Measurements from ENCODE around the gene RNF34. TPM values are rescaled to one million over a fixed set of nuclear protein-coding genes. Genes with fewer than 3 reads are reported as not detected.

Gene RNF34
- total and polyA plus RNA-seq, 2 of the 13 experiments (the other 11 are each of a cell fraction or from before 2014, with no cell fraction given): 36.8 to 53.2 TPM

DNA sequence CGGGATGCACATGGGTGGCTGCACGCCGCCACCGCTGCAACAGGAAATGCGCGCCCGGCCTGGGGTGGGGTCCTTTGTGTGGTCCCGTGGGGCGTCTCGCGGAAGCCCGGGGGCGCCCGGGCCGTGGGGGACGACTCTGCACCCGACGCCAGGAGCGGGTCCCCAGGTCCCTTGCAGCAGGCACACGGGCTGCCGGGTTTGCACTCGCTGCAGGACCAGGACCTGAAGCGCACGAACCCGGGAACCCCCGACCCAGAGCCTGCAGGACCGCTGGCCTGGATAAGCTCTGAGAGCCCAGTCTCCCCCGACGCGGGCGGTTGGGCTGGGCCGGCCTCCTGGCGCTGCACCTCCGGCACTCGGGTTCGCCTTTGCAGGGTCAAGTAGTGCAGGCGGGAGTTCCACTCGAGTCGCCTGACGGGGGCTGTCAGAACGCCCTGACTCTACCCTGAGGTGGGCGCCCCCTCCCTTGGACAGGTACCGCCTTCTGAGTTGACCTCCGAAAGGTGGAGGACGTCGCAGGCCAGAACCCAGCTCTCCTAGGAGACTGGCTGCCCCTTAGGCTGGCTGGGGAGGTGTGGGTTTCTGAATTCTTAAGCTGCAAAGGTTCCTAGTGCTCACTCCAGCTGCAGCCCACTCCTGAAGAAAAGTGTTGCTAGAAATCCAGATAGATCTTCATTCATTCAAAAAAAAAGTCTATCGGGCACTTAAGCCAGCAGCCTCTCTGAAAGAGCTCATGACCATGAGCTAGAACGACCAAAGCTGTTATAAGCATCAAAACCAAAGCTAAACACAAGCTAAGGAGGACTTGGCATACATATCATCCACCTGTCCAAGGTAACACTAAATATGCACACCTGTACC, 68.0 kb downstream of the RNF34 start (continued):
- TF ChIP-seq, protein P1, sequence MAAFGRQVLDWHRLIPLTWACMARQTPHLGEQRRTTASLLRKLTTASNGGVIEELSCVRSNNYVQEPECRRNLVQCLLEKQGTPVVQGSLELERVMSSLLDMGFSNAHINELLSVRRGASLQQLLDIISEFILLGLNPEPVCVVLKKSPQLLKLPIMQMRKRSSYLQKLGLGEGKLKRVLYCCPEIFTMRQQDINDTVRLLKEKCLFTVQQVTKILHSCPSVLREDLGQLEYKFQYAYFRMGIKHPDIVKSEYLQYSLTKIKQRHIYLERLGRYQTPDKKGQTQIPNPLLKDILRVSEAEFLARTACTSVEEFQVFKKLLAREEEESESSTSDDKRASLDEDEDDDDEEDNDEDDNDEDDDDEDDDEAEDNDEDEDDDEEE (CRISPR knock-in tag; IDR thresholded peaks at IDR 0.05): peak; percentile 37; the same call in 1 of the 2 replicates
- TF ChIP-seq SCMH1 (CRISPR knock-in tag; IDR thresholded peaks at IDR 0.05; ENCODE audit: borderline replicate concordance) (no peak), KAT8 (CRISPR knock-in tag; IDR thresholded peaks at IDR 0.05) (no peak), EEA1 (CRISPR knock-in tag; IDR thresholded peaks at IDR 0.05; ENCODE audit: borderline replicate concordance) (no peak), JUN (CRISPR knock-in tag; IDR thresholded peaks at IDR 0.05) (no peak), ZNF251 (CRISPR knock-in tag; IDR thresholded peaks at IDR 0.05) (no peak)
- TF ChIP-seq, protein P2, sequence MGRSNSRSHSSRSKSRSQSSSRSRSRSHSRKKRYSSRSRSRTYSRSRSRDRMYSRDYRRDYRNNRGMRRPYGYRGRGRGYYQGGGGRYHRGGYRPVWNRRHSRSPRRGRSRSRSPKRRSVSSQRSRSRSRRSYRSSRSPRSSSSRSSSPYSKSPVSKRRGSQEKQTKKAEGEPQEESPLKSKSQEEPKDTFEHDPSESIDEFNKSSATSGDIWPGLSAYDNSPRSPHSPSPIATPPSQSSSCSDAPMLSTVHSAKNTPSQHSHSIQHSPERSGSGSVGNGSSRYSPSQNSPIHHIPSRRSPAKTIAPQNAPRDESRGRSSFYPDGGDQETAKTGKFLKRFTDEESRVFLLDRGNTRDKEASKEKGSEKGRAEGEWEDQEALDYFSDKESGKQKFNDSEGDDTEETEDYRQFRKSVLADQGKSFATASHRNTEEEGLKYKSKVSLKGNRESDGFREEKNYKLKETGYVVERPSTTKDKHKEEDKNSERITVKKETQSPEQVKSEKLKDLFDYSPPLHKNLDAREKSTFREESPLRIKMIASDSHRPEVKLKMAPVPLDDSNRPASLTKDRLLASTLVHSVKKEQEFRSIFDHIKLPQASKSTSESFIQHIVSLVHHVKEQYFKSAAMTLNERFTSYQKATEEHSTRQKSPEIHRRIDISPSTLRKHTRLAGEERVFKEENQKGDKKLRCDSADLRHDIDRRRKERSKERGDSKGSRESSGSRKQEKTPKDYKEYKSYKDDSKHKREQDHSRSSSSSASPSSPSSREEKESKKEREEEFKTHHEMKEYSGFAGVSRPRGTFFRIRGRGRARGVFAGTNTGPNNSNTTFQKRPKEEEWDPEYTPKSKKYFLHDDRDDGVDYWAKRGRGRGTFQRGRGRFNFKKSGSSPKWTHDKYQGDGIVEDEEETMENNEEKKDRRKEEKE (IDR thresholded peaks at IDR 0.05): no peak
- TF ChIP-seq, protein P3, sequence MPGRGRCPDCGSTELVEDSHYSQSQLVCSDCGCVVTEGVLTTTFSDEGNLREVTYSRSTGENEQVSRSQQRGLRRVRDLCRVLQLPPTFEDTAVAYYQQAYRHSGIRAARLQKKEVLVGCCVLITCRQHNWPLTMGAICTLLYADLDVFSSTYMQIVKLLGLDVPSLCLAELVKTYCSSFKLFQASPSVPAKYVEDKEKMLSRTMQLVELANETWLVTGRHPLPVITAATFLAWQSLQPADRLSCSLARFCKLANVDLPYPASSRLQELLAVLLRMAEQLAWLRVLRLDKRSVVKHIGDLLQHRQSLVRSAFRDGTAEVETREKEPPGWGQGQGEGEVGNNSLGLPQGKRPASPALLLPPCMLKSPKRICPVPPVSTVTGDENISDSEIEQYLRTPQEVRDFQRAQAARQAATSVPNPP (CRISPR knock-in tag; IDR thresholded peaks at IDR 0.05): no peak
- TF ChIP-seq, protein P4, sequence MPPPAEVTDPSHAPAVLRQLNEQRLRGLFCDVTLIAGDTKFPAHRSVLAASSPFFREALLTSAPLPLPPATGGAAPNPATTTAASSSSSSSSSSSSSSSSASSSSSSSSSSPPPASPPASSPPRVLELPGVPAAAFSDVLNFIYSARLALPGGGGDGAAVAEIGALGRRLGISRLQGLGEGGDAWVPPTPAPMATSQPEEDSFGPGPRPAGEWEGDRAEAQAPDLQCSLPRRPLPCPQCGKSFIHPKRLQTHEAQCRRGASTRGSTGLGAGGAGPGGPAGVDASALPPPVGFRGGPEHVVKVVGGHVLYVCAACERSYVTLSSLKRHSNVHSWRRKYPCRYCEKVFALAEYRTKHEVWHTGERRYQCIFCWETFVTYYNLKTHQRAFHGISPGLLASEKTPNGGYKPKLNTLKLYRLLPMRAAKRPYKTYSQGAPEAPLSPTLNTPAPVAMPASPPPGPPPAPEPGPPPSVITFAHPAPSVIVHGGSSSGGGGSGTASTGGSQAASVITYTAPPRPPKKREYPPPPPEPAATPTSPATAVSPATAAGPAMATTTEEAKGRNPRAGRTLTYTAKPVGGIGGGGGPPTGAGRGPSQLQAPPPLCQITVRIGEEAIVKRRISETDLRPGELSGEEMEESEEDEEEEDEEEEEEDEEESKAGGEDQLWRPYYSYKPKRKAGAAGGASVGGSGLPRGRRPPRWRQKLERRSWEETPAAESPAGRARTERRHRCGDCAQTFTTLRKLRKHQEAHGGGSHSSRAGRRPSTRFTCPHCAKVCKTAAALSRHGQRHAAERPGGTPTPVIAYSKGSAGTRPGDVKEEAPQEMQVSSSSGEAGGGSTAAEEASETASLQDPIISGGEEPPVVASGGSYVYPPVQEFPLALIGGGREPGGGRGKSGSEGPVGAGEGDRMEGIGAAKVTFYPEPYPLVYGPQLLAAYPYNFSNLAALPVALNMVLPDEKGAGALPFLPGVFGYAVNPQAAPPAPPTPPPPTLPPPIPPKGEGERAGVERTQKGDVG (CRISPR knock-in tag; IDR thresholded peaks at IDR 0.05; ENCODE audit: borderline replicate concordance): no peak
- TF ChIP-seq, protein P5, sequence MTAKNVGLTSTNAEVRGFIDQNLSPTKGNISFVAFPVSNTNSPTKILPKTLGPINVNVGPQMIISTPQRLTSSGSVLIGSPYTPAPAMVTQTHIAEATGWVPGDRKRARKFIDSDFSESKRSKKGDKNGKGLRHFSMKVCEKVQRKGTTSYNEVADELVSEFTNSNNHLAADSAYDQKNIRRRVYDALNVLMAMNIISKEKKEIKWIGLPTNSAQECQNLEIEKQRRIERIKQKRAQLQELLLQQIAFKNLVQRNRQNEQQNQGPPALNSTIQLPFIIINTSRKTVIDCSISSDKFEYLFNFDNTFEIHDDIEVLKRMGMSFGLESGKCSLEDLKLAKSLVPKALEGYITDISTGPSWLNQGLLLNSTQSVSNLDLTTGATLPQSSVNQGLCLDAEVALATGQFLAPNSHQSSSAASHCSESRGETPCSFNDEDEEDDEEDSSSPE (CRISPR knock-in tag; IDR thresholded peaks at IDR 0.05): no peak
- TF ChIP-seq, protein P6, sequence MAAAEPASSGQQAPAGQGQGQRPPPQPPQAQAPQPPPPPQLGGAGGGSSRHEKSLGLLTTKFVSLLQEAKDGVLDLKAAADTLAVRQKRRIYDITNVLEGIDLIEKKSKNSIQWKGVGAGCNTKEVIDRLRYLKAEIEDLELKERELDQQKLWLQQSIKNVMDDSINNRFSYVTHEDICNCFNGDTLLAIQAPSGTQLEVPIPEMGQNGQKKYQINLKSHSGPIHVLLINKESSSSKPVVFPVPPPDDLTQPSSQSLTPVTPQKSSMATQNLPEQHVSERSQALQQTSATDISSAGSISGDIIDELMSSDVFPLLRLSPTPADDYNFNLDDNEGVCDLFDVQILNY (CRISPR knock-in tag; conservative IDR thresholded peaks at IDR 0.05): no peak
- TF ChIP-seq, protein P7, sequence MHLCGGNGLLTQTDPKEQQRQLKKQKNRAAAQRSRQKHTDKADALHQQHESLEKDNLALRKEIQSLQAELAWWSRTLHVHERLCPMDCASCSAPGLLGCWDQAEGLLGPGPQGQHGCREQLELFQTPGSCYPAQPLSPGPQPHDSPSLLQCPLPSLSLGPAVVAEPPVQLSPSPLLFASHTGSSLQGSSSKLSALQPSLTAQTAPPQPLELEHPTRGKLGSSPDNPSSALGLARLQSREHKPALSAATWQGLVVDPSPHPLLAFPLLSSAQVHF (CRISPR knock-in tag; IDR thresholded peaks at IDR 0.05): no peak
- TF ChIP-seq, protein P8, sequence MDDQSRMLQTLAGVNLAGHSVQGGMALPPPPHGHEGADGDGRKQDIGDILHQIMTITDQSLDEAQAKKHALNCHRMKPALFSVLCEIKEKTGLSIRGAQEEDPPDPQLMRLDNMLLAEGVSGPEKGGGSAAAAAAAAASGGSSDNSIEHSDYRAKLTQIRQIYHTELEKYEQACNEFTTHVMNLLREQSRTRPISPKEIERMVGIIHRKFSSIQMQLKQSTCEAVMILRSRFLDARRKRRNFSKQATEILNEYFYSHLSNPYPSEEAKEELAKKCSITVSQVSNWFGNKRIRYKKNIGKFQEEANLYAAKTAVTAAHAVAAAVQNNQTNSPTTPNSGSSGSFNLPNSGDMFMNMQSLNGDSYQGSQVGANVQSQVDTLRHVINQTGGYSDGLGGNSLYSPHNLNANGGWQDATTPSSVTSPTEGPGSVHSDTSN (CRISPR knock-in tag; IDR thresholded peaks at IDR 0.05; ENCODE audit: borderline replicate concordance): no peak
